Fibroblast of gingiva (primary cell): ENCODE results near the gene PIAS4.
"Not testable (repeated sequence)": the region's sequence is repeated elsewhere in the genome, so short reads cannot be mapped to it uniquely, and the experiment has no call there.

Source experiments
- DNase-seq: peaks from one replicate; pipeline ENCODE4 v3.0.0-alpha.2; 2011; ENCODE audit warnings: low read depth

Gene PIAS4

DNA sequence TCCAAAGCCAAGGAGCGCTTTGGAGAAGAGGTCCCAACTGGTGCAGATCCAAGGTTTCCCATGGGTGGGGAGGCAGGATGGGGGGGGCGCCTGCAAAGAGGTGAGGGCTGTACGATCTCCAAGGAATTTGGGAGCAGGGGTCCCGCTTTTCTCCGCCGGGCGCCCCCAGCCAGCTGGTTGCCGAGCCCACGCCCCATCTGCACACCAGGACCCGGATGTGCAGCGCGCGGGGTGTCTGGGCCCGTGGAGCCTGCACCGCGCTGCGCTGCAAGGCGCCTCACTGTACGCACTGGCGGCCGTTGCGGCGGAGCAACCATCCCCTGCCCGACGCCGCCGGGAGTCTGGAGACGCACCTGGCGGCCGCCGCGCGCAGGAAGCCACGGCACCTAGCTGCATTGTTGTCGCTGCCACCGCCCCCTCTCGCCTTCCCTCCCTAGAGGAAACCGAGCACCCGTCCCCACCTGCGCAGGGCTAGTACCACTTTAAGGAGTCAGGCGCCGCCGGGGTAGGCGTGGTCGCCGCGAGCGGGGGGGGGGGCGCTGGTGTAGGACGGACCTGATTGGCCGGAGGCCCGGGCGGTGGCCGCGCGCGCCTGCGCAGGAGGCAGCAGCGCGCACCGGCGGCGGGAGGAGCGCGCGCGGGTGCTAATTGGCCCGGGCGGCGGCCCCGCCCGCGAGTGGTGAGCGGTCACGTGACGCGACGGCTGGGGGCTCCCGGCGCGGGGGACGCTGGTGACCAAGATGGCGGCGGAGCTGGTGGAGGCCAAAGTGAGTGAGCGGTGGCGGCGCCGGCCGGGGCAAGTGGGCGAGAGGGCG is at the start of gene PIAS4:
Gene PIAS4 (plus strand): TSS at position 716 of the 815 bp plus-strand sequence. CDS start 25 bp downstream, at position 741.
- DNase-seq: peak; percentile 91

- no peak for DNase-seq
Observed at GRCh38 chr19:3958836-3959765, 48.4 kb upstream of the PIAS4 start.

DNA sequence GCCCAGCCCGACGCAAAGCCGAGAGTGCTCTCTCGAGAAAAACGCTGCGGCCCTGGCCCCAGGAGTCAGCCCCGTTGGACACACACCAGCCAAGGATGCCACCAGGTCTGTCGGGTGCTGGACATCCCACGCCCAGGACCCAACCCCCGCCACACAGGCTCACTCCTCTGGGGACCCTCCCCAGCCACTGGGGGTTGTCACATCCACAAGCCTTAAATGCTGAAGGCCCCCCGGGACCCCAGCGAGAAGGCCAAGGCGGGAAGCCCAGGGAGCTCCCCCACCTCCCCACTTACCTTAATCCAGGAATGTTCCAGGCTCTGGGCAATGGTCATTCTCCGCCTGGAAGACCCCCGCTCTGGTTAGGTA is 47.8 kb upstream of the PIAS4 start:
- no peak for DNase-seq

DNA sequence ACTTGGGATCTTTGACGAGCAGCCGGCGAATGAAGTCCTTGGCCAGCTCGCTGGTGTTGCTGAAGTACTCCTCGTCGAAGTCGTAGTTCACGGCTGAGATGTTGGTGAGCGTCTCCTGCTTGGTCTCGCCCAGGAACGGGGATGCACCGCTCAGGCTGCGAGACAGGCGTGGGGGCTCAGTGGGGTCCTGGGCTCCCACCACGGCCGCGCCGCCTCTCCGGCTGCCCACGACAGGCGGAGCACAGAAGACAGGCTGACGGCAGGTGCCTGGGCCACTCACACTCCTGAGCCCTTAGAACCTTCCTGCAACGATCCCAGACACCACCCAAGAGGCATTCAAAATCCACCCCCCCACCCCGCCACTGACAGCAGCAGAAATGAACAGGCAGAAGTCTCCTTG is 46.5 kb upstream of the PIAS4 start:
- no peak for DNase-seq

GRCh38 chr19:3963458-3964255 is 43.9 kb upstream of the PIAS4 start:
- no peak for DNase-seq

GRCh38 chr19:3964256-3965194 is 43.0 kb upstream of the PIAS4 start:
- no peak for DNase-seq

GRCh38 chr19:3966051-3967017 is 41.2 kb upstream of the PIAS4 start:
- no peak for DNase-seq

DNA sequence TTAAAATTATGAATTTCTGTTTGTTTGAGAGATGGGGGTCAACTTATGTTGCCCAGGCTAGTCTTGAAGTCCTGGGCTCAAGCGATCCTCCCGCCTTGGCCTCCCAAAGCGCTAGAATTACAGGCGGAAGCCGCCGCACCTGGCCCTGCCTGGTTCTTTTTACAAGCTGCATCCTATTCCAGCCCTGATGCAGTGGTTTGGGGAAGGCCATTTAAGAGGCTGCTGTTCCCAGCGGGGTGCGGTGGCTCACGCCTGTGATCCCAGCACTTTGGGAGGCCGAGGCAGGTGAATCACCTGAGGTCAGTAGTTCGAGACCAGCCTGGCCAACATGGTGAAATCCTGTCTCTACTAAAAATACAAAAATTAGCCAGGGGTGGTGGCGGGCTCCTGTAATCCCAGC is 39.6 kb upstream of the PIAS4 start:
- DNase-seq: not testable (repeated sequence)

DNA sequence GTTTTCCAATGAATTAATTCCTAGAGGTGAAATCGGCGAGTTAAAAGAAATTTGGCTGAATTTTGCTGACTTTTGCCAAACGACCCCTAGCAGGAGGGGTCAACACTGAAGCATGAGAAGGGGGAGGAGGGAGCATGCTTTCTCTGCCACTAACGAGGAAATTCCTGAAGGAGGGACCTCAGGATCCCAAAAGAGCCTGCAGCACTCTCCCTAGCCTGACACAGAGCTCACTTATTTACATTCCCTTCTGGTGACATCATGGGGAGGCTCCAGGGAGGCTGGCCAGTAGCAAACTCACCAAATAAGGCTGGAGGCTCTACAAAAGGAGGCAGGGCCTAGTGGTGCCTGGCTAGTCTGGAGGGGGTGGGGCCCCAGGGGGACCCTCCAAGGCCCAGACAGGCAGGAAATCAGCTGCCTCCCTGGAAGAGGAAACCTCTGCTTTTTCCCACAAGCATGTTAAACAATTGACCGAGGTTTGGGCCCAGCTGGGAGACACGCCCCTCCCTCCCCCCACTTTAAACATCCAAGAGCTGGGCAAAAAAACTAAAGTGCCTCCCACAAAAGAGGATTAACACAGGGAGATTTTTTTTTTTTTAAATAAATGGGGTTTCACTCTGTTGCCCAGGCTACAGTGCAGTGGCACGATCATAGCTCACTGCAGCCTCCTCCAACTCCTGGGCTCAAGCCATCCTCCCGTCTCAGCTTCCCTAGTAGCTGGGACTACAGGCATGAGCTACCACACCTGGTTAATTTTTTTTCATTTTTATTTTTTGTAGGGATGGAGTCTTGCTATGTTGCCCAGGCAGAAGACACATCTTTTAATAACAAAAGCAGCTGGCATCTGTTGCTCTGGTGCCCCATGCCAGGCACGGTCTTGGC is 38.7 kb upstream of the PIAS4 start:
- DNase-seq: peak; percentile 98

- DNase-seq: peak; percentile 82
Observed at GRCh38 chr19:3969435-3970312, 37.9 kb upstream of the PIAS4 start.

GRCh38 chr19:3970313-3970807 is 37.2 kb upstream of the PIAS4 start:
- DNase-seq: no peak

- peak; percentile 97 for DNase-seq
Observed at GRCh38 chr19:3970808-3971598, 36.5 kb upstream of the PIAS4 start, which contains the start of gene DAPK3. TSS of gene DAPK3 (minus strand) at chr19:3971099. CDS start at chr19:3969735, 1,364 bp downstream.

DNA sequence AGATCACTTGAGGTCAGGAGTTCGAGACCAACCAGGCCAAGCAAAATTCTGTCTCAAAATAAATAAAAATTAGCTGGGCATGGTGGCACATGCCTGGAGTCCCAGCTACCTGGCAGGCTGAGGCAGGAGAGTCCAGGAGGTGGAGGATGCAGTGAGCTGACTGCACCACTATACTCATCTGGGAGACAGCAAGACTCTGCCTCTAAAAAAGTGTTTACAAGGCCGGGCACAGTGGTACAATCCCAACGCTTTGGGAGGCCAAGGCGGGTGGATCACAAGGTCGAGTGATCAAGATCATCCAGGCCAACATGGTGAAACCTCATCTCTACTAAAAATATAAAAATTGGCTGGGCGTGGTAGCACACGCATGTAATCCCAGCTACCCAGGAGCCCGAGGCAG is 32.4 kb upstream of the PIAS4 start:
- DNase-seq: no peak

DNA sequence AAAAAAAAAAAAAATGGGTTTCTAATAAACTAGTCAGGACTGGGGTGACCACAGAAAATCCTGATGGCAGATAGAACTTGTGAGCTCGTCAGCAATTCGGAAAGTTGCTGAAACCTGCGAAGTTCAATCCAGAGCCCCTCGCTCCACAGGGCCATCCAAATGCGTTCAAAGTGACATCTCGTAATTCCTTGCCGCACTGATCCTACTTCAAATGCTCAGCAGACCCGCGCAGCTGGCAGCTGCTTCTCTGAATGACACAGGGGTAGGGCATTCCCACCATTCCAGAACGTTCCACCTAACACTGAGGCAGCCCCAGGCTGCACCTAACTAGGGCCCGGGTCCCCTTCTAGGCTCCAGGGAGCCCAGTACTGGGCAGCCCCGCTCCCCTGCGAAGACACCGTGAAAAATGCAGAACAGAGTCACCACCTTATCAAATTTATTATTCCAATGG is 31.9 kb upstream of the PIAS4 start:
- no peak for DNase-seq

DNA sequence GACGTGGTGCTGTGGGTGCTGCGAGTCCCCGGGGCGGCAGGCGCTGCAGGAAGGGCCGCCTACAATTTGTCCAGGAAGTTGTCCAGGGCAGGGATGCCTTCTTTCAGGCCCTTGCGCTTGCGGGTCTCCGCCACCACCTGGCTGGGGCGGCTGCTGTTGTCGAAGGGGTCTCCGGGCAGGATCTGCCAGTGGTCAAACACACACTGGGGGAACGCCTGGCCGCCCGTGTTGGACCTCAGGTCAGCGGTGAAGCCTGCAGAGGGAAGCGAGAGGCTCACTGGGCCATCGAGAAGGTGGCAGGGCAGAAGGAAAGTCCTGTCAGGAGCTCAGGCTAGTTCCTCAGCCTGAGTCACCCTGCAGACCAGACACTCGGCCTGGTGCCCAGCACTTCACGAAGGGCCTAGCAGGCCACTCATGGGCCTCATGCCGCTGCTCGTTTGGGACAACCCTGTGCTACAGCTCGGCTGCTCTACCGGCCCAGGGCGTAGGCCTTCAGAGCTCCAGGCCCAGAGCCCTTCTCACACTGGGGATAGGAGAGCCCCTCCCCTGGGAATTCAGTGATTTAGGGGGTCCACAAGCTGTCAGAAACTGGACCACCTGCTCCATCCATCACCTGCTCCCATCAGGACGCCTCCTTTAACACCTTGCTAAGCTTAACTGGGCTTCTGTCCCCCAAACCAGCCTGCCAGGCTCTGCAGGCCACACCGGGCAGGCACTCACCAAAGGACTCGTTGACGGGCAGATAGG is 30.9 kb upstream of the PIAS4 start:
- no peak for DNase-seq
